ENCODE measurements around the gene GSX2. TPM values are rescaled to one million over a fixed set of nuclear protein-coding genes. Genes with fewer than 3 reads are reported as not detected.

The GSX2 gene
- total and polyA plus RNA-seq, 2 of the 13 experiments (the other 11 are each of a cell fraction or from before 2014, with no cell fraction given), result not detected

- TF ChIP-seq ZHX2 (IDR thresholded peaks at IDR 0.05; ENCODE audit: low read depth) (no peak), ZHX2 (CRISPR knock-in tag; IDR thresholded peaks at IDR 0.05; ENCODE audit: borderline replicate concordance) (no peak), HOXD1 (CRISPR knock-in tag; IDR thresholded peaks at IDR 0.05) (no peak), ZNF496 (CRISPR knock-in tag; IDR thresholded peaks at IDR 0.05; ENCODE audit: insufficient replicate concordance) (no peak), HHEX (CRISPR knock-in tag; IDR thresholded peaks at IDR 0.05) (no peak), CHD2 (IDR thresholded peaks at IDR 0.05; ENCODE audit: low read depth, low read length) (no peak), POGZ (CRISPR knock-in tag; IDR thresholded peaks at IDR 0.05) (0 out of 2 replicates have a peak, but pooled peaks have one; percentile 42), ZNF350 (CRISPR knock-in tag; IDR thresholded peaks at IDR 0.05; ENCODE audit: borderline replicate concordance, low read depth) (no peak), CTCF (CRISPR knock-in tag; IDR thresholded peaks at IDR 0.05) (no peak), ZNF780A (CRISPR knock-in tag; IDR thresholded peaks at IDR 0.05) (no peak), STAT6 (CRISPR knock-in tag; IDR thresholded peaks at IDR 0.05; ENCODE audit: borderline replicate concordance) (no peak), SKIL (CRISPR knock-in tag; IDR thresholded peaks at IDR 0.05; ENCODE audit: borderline replicate concordance) (peak; percentile 59; the same call in 1 of the 2 replicates), ZBTB38 (CRISPR knock-in tag; IDR thresholded peaks at IDR 0.05) (no peak), HCFC1 (IDR thresholded peaks at IDR 0.05; ENCODE audit: low read depth, low read length) (no peak), ZNF776 (CRISPR knock-in tag; IDR thresholded peaks at IDR 0.05) (no peak), ZSCAN25 (CRISPR knock-in tag; IDR thresholded peaks at IDR 0.05) (no peak), SP5 (CRISPR knock-in tag; IDR thresholded peaks at IDR 0.05; ENCODE audit: borderline replicate concordance, low read depth) (peak; percentile 51; the same call in 1 of the 2 replicates), ZNF101 (CRISPR knock-in tag; IDR thresholded peaks at IDR 0.05; ENCODE audit: borderline replicate concordance, low read depth) (no peak)
Measured at GRCh38 chr4:54082168-54082567, 17.8 kb upstream of the GSX2 start (continued).

All from HepG2 (cell line).